Esophagus muscularis mucosa (tissue), 3 donors: ENCODE measurements around the gene MECR.

Experiments
- POLR2A ChIP-seq: fragments of 450-650 bp; IDR thresholded peaks from one replicate; pipeline ENCODE4 v1.6.1; 2017; ENCODE audit warnings: antibody characterized with exemption, moderate library complexity, mild to moderate bottlenecking, low read depth
- POLR2AphosphoS5 ChIP-seq, 2 donors: sonication (generic); formaldehyde crosslinking; IDR thresholded peaks; one replicate each; pipeline ENCODE4 v1.6.1; 2017; ENCODE audit warnings: antibody characterized with exemption in 2 of 2
- TF ChIP-seq, protein P1 (sequence below), 3 experiments: fragments of 200-600 bp in 2 of 3; fragments of 450-650 bp in 1 of 3; sonication (generic) in 2 of 3; IDR thresholded peaks; one replicate each; pipeline ENCODE4 v1.5.1; 2017 to 2019; ENCODE audit warnings: antibody characterized with exemption in 3 of 3, mild to moderate bottlenecking in 2 of 3, moderate library complexity in 1 of 3

DNA sequence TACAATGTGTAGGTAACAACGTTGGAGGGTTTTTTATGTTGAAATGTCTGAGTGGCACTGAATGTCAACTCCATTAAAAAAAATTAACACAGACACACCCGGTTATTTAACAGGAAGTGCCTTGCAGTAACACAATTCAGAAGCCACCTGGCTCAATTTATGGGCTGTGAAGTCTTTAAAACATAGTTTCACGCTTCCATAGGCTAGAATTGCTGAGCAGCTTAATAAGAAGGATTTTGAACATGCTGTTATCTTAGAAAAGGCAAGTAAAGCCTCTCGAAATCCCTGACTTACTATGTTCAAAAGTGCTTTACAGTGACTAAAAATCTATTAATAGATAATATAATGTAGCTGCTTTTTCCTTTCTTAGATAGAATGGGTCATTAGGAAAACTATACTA is 68.7 kb downstream of the MECR start:
- TF ChIP-seq, protein P1, sequence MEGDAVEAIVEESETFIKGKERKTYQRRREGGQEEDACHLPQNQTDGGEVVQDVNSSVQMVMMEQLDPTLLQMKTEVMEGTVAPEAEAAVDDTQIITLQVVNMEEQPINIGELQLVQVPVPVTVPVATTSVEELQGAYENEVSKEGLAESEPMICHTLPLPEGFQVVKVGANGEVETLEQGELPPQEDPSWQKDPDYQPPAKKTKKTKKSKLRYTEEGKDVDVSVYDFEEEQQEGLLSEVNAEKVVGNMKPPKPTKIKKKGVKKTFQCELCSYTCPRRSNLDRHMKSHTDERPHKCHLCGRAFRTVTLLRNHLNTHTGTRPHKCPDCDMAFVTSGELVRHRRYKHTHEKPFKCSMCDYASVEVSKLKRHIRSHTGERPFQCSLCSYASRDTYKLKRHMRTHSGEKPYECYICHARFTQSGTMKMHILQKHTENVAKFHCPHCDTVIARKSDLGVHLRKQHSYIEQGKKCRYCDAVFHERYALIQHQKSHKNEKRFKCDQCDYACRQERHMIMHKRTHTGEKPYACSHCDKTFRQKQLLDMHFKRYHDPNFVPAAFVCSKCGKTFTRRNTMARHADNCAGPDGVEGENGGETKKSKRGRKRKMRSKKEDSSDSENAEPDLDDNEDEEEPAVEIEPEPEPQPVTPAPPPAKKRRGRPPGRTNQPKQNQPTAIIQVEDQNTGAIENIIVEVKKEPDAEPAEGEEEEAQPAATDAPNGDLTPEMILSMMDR (IDR thresholded peaks at IDR 0.05): no peak
- TF ChIP-seq POLR2AphosphoS5 (IDR thresholded peaks at IDR 0.05) (no peak), POLR2A (no peak)
